CMK (cell line): ENCODE results near the gene TAC3.
"Not testable (repeated sequence)": the region's sequence is repeated elsewhere in the genome, so short reads cannot be mapped to it uniquely, and the experiment has no call there.

Experiments used
- DNase-seq: peaks from one replicate; pipeline ENCODE4 v3.0.0-alpha.2; 2010; ENCODE audit warnings: low read depth

The TAC3 gene

DNA sequence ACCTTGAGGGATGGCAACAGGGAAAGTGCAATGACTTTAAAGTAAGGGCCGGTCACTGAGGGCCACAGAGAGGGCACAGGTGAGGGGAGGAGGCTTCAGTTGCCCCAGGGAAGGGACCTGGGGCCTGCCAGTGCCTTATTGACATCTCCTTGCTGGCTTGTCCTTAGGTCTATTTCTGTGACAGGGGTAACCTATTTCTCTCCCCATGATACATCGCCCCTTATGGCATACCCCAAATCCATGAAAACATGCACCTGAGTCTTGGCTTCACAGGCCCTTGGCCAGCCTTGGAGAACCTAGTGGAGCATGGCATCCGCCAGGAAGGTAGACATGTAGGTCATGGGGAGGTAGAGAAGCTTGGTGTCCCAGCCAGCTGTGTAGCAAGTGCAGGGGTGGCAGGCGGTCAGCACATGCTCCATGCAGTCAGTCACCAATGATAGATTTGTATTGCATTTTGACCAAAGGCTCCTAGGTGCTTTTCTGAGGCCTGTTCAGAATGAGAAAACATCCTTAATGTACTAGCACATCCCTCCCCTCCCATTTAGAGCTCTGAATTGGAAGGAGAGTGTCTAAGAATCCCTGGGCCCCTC, 35.3 kb downstream of the TAC3 start:
- DNase-seq = no peak

DNA sequence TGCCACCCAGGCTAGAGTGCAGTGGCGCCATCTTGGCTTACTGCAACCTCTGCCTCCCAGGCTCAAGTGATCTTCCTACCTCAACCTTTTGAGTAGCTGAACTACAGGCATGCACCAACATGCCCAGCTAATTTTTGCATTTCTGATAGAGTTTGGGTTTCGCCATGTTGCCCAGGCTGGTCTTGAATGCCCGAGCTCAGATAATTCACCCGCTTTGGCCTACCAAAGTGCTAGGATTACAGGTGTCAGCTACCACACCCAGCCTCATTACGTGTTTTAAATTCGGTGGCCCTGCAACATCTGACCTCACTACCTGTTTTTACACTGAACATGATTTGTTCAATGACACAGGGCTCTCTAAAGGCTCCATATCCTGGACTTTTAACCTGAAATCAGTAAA, 36.1 kb downstream of the TAC3 start:
- no peak for DNase-seq

GRCh38 chr12:56979628-56980027, 36.7 kb downstream of the TAC3 start:
- no peak for DNase-seq

GRCh38 chr12:56978397-56979138, 37.8 kb downstream of the TAC3 start:
- DNase-seq = no peak

DNA sequence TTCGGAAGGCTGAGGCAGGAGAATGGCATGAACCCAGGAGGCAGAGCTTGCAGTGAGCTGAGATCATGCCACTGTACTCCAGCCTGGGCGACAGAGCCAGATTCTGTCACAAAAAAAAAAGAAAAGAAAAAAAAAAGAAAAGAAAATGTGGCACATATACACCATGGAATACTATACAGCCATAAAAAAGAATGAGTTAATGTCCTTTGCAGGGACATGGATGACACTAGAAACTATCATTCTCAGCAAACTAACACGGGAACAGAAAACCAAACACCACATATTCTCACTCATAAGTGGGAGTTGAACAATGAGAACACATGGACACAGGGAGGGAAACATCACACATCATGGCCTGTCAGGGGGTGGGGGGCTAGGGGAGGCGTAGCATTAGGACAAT, 39.0 kb downstream of the TAC3 start:
- not testable (repeated sequence) for DNase-seq

GRCh38 chr12:56974224-56974623, 42.1 kb downstream of the TAC3 start:
- DNase-seq = not testable (repeated sequence)

- DNase-seq = not testable (repeated sequence)
Observed at GRCh38 chr12:56968910-56969309, 47.4 kb downstream of the TAC3 start.

- DNase-seq = not testable (repeated sequence)
Observed at GRCh38 chr12:56965997-56966642, 50.2 kb downstream of the TAC3 start.

DNA sequence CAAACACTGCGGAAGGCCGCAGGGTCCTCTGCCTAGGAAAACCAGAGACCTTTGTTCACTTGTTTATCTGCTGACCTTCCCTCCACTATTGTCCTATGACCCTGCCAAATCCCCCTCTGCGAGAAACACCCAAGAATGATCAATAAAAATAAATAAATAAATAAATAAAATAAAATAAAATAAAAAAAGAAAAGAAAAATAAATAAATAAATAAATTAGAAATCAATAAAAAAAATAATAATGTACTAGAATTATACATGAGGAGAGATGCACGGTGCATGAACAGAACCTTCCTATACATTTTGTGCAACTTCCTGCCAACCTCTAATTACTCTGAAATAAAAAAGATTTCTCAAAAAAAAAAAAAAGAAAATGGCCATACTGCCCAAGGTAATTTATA, 51.2 kb downstream of the TAC3 start:
- not testable (repeated sequence) for DNase-seq

DNA sequence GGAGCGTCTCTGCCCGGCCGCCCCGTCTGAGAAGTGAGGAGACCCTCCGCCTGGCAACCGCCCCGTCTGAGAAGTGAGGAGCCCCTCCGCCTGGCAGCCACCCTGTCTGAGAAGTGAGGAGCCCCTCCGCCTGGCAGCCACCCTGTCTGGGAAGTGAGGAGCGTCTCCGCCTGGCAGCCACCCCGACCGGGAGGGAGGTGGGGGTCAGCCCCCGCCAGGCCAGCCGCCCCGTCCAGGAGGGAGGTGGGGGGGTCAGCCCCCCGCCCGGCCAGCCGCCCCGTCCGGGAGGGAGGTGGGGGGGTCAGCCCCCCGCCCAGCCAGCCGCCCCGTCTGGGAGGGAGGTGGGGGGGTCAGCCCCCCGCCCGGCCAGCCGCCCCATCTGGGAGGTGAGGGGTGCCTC, 52.8 kb downstream of the TAC3 start:
- DNase-seq = not testable (repeated sequence)

DNA sequence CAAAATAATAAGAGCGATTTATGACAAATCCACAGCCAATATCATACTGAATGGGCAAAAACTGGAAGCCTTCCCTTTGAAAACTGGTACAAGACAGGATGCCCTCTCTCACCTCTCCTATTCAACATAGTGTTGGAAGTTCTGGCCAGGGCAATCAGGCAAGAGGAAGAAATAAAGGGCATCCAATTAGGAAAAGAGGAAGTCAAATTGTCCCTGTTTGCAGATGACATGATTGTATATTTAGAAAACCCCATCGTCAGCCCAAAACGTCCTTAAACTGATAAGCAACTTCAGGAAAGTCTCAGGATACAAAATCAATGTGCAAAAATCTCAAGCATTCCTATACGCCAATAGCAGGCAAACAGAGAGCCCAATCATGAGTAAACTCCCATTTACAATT, 54.1 kb downstream of the TAC3 start:
- not testable (repeated sequence) for DNase-seq
